CD14-positive monocyte (primary cell): ENCODE results near the gene MADCAM1. TPM values are rescaled to one million over a fixed set of nuclear protein-coding genes. Genes with fewer than 3 reads are reported as not detected.

Experiments
- DNase-seq, 3 donors: peaks; one replicate each; pipeline ENCODE4 v3.0.0-alpha.2; 2011 to 2022
- H2AFZ ChIP-seq: 2 replicates; pipeline ENCODE4 v1.6.0; 2012; ENCODE audit warnings: mild to moderate bottlenecking, low read depth, low read length, inconsistent platforms; ENCODE audit not compliant: insufficient read depth, poor library complexity, severe bottlenecking
- H3K27ac ChIP-seq, 2 donors: 1 replicate in 1 of 2; 2 replicates in 1 of 2; pipeline ENCODE4 v1.5.1; 2012 to 2013; ENCODE audit warnings: low read length in 2 of 2, control low read depth in 1 of 2, inconsistent platforms in 1 of 2, low read depth in 1 of 2, mild to moderate bottlenecking in 1 of 2
- H3K27me3 ChIP-seq, 2 donors: one replicate each; pipeline versions ENCODE4 v1.6.0 to v1.6.1; 2011 to 2013; ENCODE audit warnings: low read length in 2 of 2; ENCODE audit not compliant: control insufficient read depth in 2 of 2, insufficient read depth in 2 of 2
- H3K36me3 ChIP-seq, 2 donors: replicated peaks in 1 of 2; 1 replicate in 1 of 2; 2 replicates in 1 of 2; pipeline versions ENCODE4 v1.5.1 to v1.6.1; 2012 to 2013; ENCODE audit warnings: low read length in 2 of 2, control low read depth in 1 of 2, inconsistent platforms in 1 of 2, mild to moderate bottlenecking in 1 of 2; ENCODE audit not compliant: insufficient read depth in 2 of 2, control insufficient read depth in 1 of 2
- H3K4me1 ChIP-seq, 2 donors: 1 replicate in 1 of 2; 2 replicates in 1 of 2; pipeline versions ENCODE4 v1.5.1 to v1.6.1; 2012 to 2013; ENCODE audit warnings: low read length in 2 of 2, control low read depth in 1 of 2, inconsistent platforms in 1 of 2, mild to moderate bottlenecking in 1 of 2, moderate library complexity in 1 of 2; ENCODE audit not compliant: insufficient read depth in 2 of 2, control insufficient read depth in 1 of 2
- H3K4me2 ChIP-seq: replicated peaks from 2 replicates; pipeline ENCODE3; 2012; ENCODE audit warnings: low read length, moderate library complexity, mild to moderate bottlenecking; ENCODE audit not compliant: poor library complexity, severe bottlenecking; ENCODE audit errors: extremely low read depth
- H3K4me3 ChIP-seq, 3 experiments: fragments of 200-600 bp in 1 of 3; sonication (generic) in 1 of 3; replicated peaks in 1 of 3; 1 replicate in 2 of 3; 2 replicates in 1 of 3; pipeline ENCODE4 v1.5.1; 2011 to 2013; ENCODE audit warnings: low read length in 3 of 3, mild to moderate bottlenecking in 3 of 3, control low read depth in 2 of 3, low read depth in 2 of 3, inconsistent platforms in 1 of 3, moderate library complexity in 1 of 3
- H3K79me2 ChIP-seq: 2 replicates; pipeline ENCODE4 v1.6.0; 2012; ENCODE audit warnings: mild to moderate bottlenecking, control low read depth, inconsistent platforms, low read length, moderate library complexity; ENCODE audit not compliant: insufficient read depth
- H3K9ac ChIP-seq: 2 replicates; pipeline ENCODE4 v1.6.0; 2017; ENCODE audit warnings: low read length, mild to moderate bottlenecking; ENCODE audit not compliant: insufficient read depth, poor library complexity, severe bottlenecking
- H3K9me3 ChIP-seq, 2 donors: replicated peaks in 1 of 2; 1 replicate in 1 of 2; 2 replicates in 1 of 2; pipeline versions ENCODE4 v1.5.1 to v1.6.1; 2012 to 2013; ENCODE audit warnings: low read length in 2 of 2, control low read depth in 1 of 2; ENCODE audit not compliant: control insufficient read depth in 1 of 2, insufficient read depth in 1 of 2
- H4K20me1 ChIP-seq: 2 replicates; pipeline ENCODE4 v1.6.0; 2012; ENCODE audit warnings: mild to moderate bottlenecking, low read length, control low read depth, moderate library complexity; ENCODE audit not compliant: insufficient read depth
- H3K27ac Mint-ChIP-seq, 7 donors: one replicate each; pipeline ENCODE4 v1.8.0; 2020; ENCODE audit warnings: mild to moderate bottlenecking in 7 of 7, mixed read lengths in 7 of 7, moderate library complexity in 6 of 7, inconsistent platforms in 2 of 7
- H3K27me3 Mint-ChIP-seq, 3 donors: one replicate each; pipeline ENCODE4 v1.8.0; 2021 to 2022; ENCODE audit warnings: low read depth in 3 of 3, mild to moderate bottlenecking in 3 of 3, mixed read lengths in 3 of 3, moderate library complexity in 3 of 3, inconsistent platforms in 1 of 3
- H3K36me3 Mint-ChIP-seq, 2 donors: one replicate each; pipeline ENCODE4 v1.8.0; 2020; ENCODE audit warnings: mixed read lengths in 2 of 2, inconsistent platforms in 1 of 2, mild to moderate bottlenecking in 1 of 2
- H3K4me1 Mint-ChIP-seq: one replicate; pipeline ENCODE4 v1.8.0; 2020; ENCODE audit warnings: mild to moderate bottlenecking, mixed read lengths
- H3K4me3 Mint-ChIP-seq, 2 donors: one replicate each; pipeline ENCODE4 v1.8.0; 2020; ENCODE audit warnings: mild to moderate bottlenecking in 2 of 2, mixed read lengths in 2 of 2, moderate library complexity in 1 of 2
- H3K9me3 Mint-ChIP-seq, 7 donors: one replicate each; pipeline ENCODE4 v1.8.0; 2020 to 2022; ENCODE audit warnings: mixed read lengths in 7 of 7, mild to moderate bottlenecking in 6 of 7, moderate library complexity in 6 of 7, inconsistent platforms in 2 of 7
- CTCF ChIP-seq: fragments of 200-600 bp; IDR thresholded peaks from one replicate; pipeline ENCODE4 v1.8.0; 2022; ENCODE audit warnings: antibody characterized with exemption, mild to moderate bottlenecking
- WGBS: methylation state at CpG from one replicate; pipeline ENCODE4 v1.1.5; 2013; ENCODE audit warnings: missing lambda C conversion rate; ENCODE audit not compliant: insufficient coverage; 5-methylcytosine and 5-hydroxymethylcytosine counted together
- intact Hi-C, 2 donors: fragments of 100-400 bp; cut with micrococcal nuclease; formaldehyde crosslinking; loops; one replicate each; pipeline versions ENCODE4 v1.15.0 to v1.15.1; 2023
- polyA plus RNA-seq, 3 donors: library from polyadenylated mRNA; depleted of rRNA in 1 of 3; unstranded in 2 of 3; stranded (reverse) in 1 of 3; fragments of 300-500 nt in 2 of 3; fragments of >200 nt in 1 of 3; fragmentation: Illumina TruSeq in 2 of 3; gene quantifications; 1 replicate in 2 of 3; 2 replicates in 1 of 3; pipeline ENCODE4 v1.2.3, GENCODE V29; 2012 to 2021

Gene MADCAM1
- polyA plus RNA-seq, 3 donors = 0.17 TPM; not detected in 2

- H3K27ac Mint-ChIP-seq = no peak overlapping the region
- H3K36me3 ChIP-seq = peaks cover 46 to 57% of the 10 kb centered on the region in 2 donors
Observed at GRCh38 chr19:536881-537404, 40.7 kb downstream of the MADCAM1 start.

More at GRCh38 chr19:536881-537404, 40.7 kb downstream of the MADCAM1 start:
- Mint-ChIP-seq H3K9me3 (no peaks in the 10 kb centered on the region), H3K36me3 (peaks cover 28 to 49% of the 10 kb centered on the region in 2 donors), H3K4me3 (no peak overlapping the region), H3K27me3 (no peaks in the 10 kb centered on the region), H3K4me1 (peaks cover 15% of the 10 kb centered on the region)
- peaks cover 19 to 20% of the 10 kb centered on the region in 2 donors for H3K4me1 ChIP-seq
- H4K20me1 ChIP-seq = peaks cover 72% of the 10 kb centered on the region
- no peaks in the 10 kb centered on the region for H3K27me3 ChIP-seq
- no peaks in the 10 kb centered on the region for H3K9me3 ChIP-seq
- no peak overlapping the region for H3K9ac ChIP-seq
- H3K79me2 ChIP-seq = peaks cover 38% of the 10 kb centered on the region
- intact Hi-C loops = loop anchor here in 1 of 2 donors (10.0 kb wide), 1 partner anchor 98 kb away; the partner anchor contains the start of genes FGF22 and POLRMT
- H3K4me2 ChIP-seq = no peak overlapping the region
- WGBS = 95% methylated on average over 17 of the region's 26 CpGs
- no peak overlapping the region for H3K4me3 ChIP-seq
- TF ChIP-seq CTCF = no peak
- H2AFZ ChIP-seq = no peak overlapping the region
- no peak overlapping the region for H3K27ac ChIP-seq
- no peak for DNase-seq
